ENCODE data around the gene RPL10. TPM values are rescaled to one million over a fixed set of nuclear protein-coding genes. Genes with fewer than 3 reads are reported as not detected.

Gene RPL10
- total and polyA plus RNA-seq, 2 of the 13 experiments (the other 11 are each of a cell fraction or from before 2014, with no cell fraction given) = 2,381 to 4,713 TPM

DNA sequence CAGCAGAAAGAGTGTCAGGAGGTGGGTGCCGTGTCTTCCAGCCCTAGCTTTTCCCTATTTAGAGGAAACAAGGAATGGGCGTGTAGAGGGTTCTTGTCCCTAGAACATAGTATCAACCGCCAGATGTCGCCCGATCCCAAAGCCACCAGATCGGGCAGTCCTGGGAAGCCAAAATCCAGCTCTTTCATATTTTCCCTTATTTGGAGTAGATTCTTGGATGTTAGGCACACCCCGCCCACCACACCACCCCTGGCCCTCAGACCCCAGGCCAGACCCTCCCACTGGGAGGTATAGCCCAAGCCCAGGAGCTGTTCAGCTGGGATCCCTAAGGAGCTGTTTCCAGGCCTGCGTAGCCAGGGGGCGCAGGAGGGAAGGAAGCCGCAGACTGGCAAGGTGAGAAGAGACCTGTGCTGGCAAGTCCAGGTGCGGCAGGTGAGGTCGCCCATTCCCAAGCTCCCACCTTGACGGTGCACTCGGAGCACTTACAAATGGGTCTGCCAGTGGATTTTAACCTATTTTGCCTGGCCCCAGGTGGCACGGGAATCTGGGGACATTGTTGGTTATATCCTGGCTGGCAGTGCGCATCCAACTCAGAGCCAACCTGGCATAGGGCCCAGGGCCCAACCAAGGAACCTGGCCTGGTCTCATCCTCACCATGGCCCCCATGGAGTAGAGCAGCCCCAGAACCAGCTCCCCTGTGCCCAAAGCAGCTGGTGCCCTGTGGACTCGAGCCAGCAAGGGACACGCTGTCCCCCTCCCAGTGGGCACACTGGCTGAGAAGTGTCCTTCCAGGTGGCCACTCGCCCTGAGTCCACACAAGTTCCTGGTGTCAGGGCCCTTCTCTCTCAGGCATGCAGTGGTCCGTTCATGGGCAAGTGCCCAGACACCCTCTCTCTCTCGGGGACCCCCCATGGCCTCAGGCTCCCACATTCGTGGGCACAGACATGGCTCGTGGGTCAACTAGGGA lies 24.6 kb upstream of the RPL10 start (continued):
- no peak for TF ChIP-seq TRIM22 (IDR thresholded peaks at IDR 0.05)
- TF ChIP-seq TFDP1 (CRISPR knock-in tag; IDR thresholded peaks at IDR 0.05; ENCODE audit: borderline replicate concordance) = no peak
- no peak for TF ChIP-seq ZNF768 (CRISPR knock-in tag; IDR thresholded peaks at IDR 0.05)
- TF ChIP-seq CTCF (CRISPR knock-in tag; IDR thresholded peaks at IDR 0.05) = peak; percentile 78
- TF ChIP-seq, protein P1, sequence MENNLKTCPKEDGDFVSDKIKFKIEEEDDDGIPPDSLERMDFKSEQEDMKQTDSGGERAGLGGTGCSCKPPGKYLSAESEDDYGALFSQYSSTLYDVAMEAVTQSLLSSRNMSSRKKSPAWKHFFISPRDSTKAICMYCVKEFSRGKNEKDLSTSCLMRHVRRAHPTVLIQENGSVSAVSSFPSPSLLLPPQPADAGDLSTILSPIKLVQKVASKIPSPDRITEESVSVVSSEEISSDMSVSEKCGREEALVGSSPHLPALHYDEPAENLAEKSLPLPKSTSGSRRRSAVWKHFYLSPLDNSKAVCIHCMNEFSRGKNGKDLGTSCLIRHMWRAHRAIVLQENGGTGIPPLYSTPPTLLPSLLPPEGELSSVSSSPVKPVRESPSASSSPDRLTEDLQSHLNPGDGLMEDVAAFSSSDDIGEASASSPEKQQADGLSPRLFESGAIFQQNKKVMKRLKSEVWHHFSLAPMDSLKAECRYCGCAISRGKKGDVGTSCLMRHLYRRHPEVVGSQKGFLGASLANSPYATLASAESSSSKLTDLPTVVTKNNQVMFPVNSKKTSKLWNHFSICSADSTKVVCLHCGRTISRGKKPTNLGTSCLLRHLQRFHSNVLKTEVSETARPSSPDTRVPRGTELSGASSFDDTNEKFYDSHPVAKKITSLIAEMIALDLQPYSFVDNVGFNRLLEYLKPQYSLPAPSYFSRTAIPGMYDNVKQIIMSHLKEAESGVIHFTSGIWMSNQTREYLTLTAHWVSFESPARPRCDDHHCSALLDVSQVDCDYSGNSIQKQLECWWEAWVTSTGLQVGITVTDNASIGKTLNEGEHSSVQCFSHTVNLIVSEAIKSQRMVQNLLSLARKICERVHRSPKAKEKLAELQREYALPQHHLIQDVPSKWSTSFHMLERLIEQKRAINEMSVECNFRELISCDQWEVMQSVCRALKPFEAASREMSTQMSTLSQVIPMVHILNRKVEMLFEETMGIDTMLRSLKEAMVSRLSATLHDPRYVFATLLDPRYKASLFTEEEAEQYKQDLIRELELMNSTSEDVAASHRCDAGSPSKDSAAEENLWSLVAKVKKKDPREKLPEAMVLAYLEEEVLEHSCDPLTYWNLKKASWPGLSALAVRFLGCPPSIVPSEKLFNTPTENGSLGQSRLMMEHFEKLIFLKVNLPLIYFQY (CRISPR knock-in tag; IDR thresholded peaks at IDR 0.05; ENCODE audit: borderline replicate concordance) = no peak
- no peak for TF ChIP-seq ZNF549 (CRISPR knock-in tag; IDR thresholded peaks at IDR 0.05)
- no peak for TF ChIP-seq ZFP41 (CRISPR knock-in tag; IDR thresholded peaks at IDR 0.05; ENCODE audit: borderline replicate concordance)
- no peak for TF ChIP-seq NFRKB (IDR thresholded peaks at IDR 0.05)
- TF ChIP-seq ZNF496 (CRISPR knock-in tag; IDR thresholded peaks at IDR 0.05; ENCODE audit: insufficient replicate concordance) = no peak
- TF ChIP-seq ZNF33B (CRISPR knock-in tag; IDR thresholded peaks at IDR 0.05) = no peak
- TF ChIP-seq, protein P2, sequence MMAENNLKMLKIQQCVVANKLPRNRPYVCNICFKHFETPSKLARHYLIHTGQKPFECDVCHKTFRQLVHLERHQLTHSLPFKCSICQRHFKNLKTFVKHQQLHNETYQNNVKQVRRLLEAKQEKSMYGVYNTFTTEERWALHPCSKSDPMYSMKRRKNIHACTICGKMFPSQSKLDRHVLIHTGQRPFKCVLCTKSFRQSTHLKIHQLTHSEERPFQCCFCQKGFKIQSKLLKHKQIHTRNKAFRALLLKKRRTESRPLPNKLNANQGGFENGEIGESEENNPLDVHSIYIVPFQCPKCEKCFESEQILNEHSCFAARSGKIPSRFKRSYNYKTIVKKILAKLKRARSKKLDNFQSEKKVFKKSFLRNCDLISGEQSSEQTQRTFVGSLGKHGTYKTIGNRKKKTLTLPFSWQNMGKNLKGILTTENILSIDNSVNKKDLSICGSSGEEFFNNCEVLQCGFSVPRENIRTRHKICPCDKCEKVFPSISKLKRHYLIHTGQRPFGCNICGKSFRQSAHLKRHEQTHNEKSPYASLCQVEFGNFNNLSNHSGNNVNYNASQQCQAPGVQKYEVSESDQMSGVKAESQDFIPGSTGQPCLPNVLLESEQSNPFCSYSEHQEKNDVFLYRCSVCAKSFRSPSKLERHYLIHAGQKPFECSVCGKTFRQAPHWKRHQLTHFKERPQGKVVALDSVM (CRISPR knock-in tag; IDR thresholded peaks at IDR 0.05) = 0 out of 2 replicates have a peak, but pooled peaks have one; percentile 6
- peak; percentile 18; the same call in 1 of the 2 replicates for TF ChIP-seq RAD21 (CRISPR knock-in tag; IDR thresholded peaks at IDR 0.05)
- no peak for TF ChIP-seq SATB2 (CRISPR knock-in tag; IDR thresholded peaks at IDR 0.05)
- TF ChIP-seq, protein P3, sequence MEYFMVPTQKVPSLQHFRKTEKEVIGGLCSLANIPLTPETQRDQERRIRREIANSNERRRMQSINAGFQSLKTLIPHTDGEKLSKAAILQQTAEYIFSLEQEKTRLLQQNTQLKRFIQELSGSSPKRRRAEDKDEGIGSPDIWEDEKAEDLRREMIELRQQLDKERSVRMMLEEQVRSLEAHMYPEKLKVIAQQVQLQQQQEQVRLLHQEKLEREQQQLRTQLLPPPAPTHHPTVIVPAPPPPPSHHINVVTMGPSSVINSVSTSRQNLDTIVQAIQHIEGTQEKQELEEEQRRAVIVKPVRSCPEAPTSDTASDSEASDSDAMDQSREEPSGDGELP (IDR thresholded peaks at IDR 0.05; ENCODE audit: borderline replicate concordance, low read depth) = peak; percentile 24; the same call in 1 of the 2 replicates
- no peak for TF ChIP-seq ZNF552 (CRISPR knock-in tag; IDR thresholded peaks at IDR 0.05; ENCODE audit: borderline replicate concordance)
- TF ChIP-seq SMC3 (IDR thresholded peaks at IDR 0.05; ENCODE audit: low read length) = peak; percentile 9; the same call in 1 of the 2 replicates

All from HepG2 (cell line).